ENCODE results near the gene MAGEC1. TPM values are rescaled to one million over a fixed set of nuclear protein-coding genes. Genes with fewer than 3 reads are reported as not detected.

MAGEC1 gene, protein sequence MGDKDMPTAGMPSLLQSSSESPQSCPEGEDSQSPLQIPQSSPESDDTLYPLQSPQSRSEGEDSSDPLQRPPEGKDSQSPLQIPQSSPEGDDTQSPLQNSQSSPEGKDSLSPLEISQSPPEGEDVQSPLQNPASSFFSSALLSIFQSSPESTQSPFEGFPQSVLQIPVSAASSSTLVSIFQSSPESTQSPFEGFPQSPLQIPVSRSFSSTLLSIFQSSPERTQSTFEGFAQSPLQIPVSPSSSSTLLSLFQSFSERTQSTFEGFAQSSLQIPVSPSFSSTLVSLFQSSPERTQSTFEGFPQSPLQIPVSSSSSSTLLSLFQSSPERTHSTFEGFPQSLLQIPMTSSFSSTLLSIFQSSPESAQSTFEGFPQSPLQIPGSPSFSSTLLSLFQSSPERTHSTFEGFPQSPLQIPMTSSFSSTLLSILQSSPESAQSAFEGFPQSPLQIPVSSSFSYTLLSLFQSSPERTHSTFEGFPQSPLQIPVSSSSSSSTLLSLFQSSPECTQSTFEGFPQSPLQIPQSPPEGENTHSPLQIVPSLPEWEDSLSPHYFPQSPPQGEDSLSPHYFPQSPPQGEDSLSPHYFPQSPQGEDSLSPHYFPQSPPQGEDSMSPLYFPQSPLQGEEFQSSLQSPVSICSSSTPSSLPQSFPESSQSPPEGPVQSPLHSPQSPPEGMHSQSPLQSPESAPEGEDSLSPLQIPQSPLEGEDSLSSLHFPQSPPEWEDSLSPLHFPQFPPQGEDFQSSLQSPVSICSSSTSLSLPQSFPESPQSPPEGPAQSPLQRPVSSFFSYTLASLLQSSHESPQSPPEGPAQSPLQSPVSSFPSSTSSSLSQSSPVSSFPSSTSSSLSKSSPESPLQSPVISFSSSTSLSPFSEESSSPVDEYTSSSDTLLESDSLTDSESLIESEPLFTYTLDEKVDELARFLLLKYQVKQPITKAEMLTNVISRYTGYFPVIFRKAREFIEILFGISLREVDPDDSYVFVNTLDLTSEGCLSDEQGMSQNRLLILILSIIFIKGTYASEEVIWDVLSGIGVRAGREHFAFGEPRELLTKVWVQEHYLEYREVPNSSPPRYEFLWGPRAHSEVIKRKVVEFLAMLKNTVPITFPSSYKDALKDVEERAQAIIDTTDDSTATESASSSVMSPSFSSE
- total RNA-seq, result not detected in 2 replicates

DNA sequence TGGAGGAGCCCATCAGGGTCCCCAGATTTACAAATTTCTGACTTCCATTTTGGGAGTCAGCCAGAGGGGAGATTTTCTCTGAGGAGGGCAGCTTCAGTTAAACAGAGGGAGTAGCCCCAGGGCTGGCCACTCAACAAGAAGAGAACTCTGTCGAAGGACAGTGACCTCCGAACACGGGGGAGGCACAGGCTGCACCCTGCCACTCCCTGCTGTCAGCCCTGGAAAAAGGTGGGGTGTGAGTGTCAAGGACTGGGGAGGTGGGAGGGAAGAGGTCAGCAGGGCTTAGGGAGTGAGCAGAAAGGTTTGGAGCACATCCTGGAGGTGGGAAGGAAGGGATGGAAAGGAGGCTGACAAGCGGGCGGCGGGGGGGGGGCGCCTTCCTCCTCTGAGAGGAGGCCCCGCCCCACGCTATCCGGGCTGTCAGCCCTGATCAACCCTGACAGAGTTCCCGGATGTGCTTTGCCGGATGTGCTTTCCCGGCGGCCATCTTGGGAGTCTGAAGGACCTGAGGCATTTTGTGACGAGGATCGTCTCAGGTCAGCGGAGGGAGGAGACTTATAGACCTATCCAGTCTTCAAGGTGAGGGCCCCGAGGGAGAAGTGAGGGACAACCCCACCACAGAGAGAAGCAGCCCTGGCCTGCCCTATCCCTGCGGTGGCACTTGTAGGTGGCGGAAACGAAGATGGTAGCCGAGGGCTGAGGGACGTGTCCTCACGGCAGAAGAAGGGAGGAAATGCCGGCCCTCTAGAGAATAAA, at the start of gene MAGEC1:
MAGEC1 (plus strand) TSS at position 495 of the 756 bp plus-strand sequence. CDS start 1,179 bp downstream, outside the sequence.

Other genes with a start within 250 kb of the MAGEC1 start
- gene SPANXD, start 205.2 kb upstream of the MAGEC1 start, total RNA-seq, result not detected in 2 replicates
- gene MAGEC3, start 65.6 kb upstream of the MAGEC1 start, total RNA-seq, result not detected in 2 replicates

Data from hair follicle dermal papilla cell (primary cell).